GM18526 (cell line): ENCODE results near the gene RASSF4.

Experiments
- POLR2A ChIP-seq: IDR thresholded peaks from 3 replicates; pipeline ENCODE4 v1.6.1; 2011; ENCODE audit not compliant: insufficient read length; ENCODE audit errors: extremely low read depth

The RASSF4 gene

DNA sequence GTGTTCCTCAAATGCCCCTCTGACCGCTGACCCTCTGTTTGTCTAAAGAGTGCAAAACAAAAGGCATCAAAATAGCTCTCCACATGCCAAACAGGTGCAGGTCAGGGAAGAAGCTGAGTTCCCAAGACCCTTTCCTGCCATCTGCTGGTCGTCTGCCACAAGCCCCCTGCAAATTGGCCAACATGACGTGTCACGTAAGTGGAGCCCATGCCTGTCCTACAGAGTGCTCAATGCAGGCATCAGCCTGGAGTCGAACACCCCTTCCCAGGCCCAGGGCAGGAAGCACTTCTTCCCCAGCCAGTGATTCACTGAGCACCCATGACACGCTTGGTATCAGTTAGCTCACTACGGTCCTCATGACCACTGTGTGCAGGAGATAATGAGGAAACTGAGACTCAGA, 34.4 kb upstream of the RASSF4 start:
- no peak for TF ChIP-seq POLR2A

DNA sequence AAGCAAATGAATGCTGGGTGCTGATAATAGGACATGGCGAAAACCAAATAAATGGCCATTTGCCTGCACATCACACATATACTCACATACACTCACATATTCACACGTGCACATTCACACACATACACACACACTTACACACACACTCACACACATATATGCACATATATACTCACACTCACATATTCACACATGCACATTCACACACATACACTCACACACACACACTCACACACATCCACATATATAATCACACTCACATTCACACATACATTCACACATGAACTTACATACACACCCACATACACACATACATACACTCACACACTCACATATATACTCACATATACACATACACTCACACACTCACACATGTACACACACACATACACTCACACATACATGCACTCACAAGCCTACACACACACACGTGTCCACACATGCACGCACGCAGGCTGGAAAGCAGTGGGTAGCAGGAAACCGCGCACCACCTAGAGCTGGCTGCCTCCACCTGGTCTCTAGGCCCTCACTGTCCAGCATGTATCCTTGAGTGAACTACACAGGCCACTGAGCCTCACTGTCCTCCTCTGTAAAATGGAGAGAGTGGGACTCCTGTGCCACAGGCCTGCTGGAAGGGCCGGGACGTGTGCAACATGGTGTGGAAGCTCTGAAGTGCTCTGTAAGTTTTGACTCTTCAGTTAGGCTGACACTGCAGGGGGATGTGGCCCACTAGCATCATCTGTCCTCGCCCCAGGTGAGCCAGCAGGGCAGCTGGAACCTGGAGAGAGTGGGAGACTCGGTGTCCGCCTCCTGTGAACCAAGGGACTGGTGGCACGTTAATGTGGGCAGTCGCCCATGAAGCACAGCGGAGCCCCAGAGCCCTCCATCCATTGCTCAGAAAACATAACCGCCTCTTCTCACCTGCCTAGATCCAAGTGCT, 33.5 kb upstream of the RASSF4 start:
- TF ChIP-seq POLR2A, result no peak

DNA sequence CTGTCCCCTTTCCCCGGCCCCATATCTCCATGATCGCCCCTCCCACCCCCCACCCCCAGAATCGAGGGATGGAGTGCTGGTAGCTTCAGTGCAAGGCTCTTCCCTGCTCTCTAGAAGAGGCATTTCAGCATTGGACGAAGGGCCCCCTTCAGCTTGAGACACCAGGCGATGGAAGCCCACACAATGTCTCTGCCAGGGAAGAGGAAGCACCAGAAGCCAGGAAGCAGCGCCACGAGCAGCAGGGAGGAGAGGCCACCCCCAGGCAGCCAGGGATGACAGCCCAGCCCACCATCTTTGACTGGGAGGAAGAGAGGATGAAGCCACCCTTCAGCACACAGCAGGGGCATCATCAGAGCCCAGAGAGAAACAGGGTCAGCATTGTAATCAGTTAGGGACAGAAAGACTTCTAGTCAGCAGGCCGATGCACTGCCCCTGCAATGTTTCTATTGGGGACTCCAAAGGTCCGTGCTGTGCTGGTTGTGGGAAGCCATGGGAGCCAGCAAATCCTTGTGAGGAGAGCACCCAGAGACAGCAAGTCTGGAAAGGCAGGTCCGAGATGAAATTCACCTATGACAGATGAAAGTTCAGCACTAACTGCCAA, 32.8 kb upstream of the RASSF4 start:
- no peak for TF ChIP-seq POLR2A

DNA sequence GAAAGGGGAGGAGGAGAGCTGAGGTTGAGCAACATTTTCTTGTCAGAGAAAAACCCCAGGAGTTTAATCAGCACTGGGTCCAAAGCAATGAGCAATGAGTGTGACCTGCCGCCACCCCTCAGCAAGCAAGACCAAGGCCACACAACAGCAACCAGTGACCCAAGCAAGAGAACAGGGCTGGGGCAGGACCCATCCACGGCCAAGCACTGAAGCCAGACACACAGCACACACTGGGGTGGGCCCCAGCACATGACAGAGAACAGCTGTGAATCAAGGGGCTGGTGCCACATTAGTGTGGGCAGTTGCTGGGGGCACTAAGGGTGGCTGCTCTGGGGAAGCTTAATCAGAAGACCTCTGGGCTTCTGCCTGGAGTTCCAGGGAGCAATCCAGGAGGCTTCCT, 32.2 kb upstream of the RASSF4 start:
- no peak for TF ChIP-seq POLR2A

DNA sequence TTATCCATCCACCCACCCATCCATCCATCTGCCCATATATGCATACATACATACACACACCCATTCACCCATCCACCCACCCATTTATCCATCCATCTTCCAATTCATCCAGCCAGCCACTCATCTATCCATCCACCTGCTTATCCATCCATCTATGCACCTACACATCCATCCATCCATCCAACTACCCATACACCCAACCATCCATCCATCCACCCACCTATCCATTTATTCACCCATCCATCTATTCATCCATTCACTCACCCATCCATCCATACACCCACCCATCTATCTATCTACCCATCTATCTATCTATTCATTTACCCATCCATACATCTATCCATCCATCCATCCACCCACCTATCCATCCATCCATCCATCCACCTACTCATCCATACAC, 31.1 kb upstream of the RASSF4 start:
- TF ChIP-seq POLR2A, result no peak

DNA sequence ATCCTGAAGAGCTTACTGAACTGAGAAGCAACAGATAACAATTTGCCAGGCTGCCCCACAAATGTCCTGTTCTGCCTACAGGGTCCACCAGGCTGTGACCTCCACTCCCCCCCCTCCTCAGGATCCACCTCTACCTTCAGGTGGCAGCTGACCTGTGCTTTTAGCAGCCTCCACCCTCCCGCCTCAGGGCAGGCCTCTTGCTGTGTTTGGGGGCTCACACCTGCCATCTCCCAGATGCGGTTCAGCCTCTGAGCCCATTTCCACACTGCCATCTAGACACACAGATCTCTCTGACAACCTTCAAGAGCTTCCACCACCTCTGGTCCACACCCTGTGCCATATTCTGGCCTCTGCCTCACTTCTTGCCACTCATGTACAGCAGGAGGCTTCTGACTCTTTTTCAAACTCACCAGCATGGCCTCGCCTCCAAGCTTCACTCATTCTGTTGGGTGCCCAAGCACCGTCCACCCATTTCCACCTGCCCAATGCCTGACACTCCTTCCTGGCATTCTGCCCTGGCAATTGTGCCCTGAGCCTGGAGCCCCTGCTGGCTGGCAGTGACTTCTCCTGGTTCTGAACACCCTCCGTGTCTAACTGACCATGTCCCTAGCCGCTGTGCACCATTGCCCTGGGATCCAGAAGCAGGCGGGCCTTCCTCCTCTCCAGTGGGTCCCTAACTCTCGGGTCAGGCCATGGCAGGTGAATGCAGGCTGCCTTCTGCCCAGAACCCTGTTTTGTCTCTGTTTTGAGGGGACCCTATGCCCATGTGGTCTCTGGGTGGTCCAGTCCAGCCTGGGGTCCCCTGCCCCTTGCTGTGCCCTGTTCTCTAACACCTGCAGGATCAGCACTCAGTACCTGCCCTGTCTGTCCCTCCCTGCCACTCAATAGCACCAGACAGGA, 30.0 kb upstream of the RASSF4 start:
- no peak for TF ChIP-seq POLR2A

DNA sequence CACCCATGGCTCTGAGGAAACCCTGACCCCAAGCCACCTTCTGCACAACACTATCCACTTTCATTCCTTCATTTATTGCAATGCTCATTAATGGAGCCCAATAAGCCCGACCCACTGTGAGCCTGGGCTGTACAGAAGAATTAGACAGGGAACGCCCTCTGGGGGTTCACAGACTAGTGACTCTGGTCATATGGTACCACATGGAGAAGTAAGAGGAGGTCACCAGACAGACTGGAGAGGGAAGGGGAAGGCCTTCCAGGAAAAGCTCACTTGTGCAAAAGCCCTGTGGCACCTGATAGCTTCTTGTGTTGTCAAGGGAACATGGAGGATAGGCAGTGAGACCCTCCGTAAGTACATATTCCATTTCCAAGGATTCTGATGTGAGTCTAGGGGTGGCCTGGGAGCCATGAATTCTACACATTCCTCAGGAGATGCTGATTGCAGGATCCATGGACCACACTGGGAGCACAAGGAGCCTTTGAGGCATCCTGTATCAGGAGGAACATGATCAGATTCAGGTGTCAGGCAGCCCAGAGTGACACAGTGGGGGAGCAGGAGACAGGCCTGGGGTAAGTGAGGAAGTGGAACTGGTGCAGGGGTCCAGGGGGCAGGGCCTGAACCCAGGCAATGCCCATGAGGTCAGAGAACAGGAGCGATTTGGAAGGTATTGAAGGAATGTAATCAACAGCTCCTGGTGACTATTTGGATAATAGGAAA, 28.5 kb upstream of the RASSF4 start:
- no peak for TF ChIP-seq POLR2A

DNA sequence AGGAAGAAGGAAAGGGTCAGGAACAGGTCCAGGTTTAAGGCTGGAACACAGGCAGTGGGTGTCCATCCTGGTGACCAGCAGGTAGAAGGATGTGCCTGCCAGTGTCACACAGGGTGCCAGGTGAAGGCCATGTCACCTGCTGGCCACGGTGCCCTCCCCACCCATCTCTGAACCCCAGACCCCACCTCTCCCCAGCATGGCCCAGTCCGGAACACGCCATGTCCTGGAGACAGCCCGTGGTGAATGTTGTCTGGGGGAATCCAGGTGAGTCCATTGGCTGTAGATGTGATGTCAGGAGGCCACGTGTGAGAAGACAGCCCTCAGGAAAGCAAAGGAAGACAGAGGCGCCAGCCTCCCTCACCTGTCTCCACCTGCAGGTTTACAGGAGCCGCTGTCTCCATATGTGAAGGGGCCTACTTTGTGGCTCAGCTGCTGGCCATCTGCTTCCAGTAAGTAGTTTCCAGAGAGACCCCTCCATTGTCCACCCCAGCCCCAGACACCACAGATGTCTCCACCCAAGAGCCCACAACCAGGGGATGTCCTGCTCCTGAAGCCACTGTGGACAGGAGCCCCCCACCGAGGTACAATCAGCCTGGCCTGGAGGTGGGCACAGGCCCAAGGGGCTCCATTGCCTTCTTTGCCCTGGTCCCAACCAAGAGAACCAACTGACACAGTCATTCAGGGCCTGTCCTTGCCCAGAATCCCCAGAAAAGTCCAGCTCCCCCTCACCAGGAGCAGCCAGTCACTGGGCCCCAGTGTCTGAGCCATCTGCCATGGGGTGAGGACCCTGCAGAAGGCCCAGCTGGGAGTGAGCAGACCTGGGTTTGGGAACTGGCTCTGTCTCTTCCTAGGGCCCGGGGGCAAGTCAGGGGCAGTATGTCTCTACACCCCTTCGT, 27.7 kb upstream of the RASSF4 start:
- TF ChIP-seq POLR2A, result no peak

DNA sequence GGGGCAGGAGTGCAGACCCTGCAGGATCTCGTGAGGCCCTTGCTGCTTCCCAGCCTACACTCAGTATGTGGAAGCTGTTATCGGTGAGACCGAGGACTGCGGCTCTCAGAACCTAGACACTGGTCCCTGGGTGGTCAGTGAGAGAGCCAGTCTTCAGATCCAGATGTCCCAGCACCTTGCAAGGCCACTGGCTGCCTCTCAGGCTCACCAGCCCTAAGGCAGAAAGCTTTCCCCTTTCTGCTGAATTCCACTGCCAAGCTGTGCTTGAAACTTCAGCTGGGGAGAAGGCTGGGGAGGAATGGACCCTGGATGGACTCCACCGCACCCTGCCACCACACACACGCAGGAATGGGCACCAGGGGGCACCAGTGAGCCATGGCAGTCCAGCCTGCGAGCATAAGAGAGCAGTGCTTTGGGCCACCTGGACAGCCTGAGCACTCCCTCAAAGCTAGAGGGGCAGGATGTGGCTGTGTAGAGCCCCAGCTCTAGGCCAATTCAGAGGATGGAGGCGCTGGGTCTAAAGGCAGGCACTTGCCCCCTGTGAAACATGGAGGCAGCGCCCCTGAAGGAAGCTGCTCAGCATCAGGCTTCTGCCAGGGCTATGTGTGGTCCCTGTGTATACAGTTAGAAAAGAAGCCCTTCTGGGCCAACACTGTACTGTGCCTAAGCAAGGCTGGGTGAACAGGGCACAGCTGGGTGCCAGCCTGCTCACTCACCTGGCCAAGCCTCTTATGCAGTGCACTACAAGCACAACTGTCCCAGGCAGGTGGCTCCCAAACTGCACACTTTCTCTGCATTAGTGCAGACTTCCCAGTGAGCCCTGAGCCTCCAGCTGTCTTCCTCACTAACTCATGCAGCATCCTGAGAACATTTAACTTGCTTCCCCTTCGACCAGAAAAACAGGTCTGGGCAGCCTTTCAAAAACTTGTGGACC, 26.8 kb upstream of the RASSF4 start:
- TF ChIP-seq POLR2A, result no peak

DNA sequence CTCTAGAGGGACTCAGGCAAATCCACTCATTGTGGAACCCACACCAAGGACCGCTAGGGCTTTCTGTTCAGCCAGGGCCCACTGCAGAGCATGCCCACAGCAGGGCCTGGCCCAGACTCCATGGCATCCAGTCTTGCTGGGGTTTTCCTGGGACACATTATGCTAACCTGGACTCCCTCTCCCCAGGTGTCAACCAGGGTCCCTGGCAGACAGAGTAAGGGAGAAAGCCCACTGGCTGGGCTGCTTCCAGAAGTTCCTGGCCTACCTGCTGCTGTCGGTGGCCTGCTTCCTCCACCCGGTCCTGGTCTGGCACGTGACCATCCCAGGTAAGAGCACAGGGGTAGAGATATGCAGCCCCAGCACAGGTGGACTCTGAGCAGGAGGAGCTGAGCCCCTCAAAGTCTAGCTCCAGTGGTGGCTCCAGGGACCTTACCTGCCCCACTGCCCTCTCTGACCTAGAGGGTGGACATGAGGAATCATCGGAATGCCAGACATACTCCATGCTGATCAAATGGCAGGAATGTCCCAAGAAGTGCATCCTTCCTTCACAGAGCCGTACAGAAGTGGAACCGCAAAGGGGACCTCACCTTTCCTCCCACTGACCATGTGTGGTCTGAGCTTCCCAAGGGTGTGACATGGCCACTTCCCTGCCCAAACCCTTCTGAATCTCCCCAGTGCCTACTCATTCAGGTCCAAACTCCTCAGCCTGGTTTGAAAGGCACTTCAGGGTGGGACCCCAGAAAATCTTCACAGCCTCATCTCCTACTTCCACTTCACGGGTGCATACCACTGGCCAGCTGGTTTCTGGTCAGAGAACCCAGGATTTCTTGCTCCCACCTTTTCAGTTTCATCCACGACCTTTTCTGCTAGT, 25.9 kb upstream of the RASSF4 start:
- no peak for TF ChIP-seq POLR2A

DNA sequence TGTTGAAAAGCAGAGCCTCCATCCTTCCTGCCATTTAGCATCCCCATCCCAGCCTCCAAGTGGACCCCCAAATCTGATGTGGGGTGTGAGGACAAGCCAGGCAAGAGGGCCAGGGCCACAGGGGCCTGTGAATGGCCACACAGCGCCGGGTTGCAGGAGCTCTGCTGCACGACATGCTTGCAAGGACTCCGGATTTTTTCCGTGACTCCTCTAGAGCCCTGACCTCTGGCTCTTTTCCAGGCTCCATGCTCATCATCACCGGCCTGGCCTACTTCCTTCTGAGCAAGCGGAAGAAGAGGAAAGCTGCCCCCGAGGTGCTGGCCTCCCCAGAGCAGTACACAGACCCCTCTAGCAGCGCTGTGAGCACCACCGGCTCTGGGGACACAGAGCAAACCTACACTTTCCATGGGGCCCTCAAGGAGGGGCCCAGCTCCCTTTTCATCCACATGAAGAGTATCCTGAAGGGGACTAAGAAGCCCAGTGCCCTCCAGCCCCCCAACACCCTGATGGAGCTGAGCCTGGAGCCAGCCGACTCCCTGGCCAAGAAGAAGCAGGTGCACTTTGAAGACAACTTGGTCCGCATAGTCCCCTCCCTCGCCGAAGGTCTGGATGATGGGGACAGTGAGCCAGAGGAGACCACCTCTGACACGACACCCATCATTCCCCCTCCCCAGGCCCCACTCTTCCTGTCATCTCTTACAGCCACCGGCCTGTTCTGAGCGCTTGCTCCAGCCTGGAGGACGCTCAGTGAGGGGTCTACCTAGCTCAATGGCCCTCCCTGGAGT, 25.0 kb upstream of the RASSF4 start:
- TF ChIP-seq POLR2A, result no peak
